SU-DHL-6 (cell line): ENCODE results near the gene RHBDF2.

Experiments
- H2AFZ ChIP-seq: fragments of 200-600 bp; sonication (generic); 2 replicates; pipeline ENCODE4 v1.6.1; 2014; ENCODE audit warnings: low read depth, mild to moderate bottlenecking, moderate library complexity, mixed read lengths, antibody characterized with exemption, low read length; ENCODE audit not compliant: severe bottlenecking
- H3F3A ChIP-seq: fragments of 200-600 bp; shearing (Covaris generic); 2 replicates; pipeline ENCODE4 v1.6.0; 2016; ENCODE audit warnings: antibody characterized with exemption, mild to moderate bottlenecking; ENCODE audit not compliant: insufficient read depth
- H3K27ac ChIP-seq: fragments of 200-600 bp; sonication (generic); 2 replicates; pipeline ENCODE4 v1.5.1; 2016; ENCODE audit warnings: low read depth, mild to moderate bottlenecking, low read length, moderate library complexity, mixed read lengths
- H3K27me3 ChIP-seq: fragments of 200-600 bp; sonication (generic), shearing (Covaris generic); 2 replicates; pipeline ENCODE4 v1.6.0; 2014; ENCODE audit warnings: mild to moderate bottlenecking, low read length
- H3K36me3 ChIP-seq: fragments of 200-600 bp; sonication (generic); 2 replicates; pipeline ENCODE4 v1.6.1; 2014; ENCODE audit warnings: mild to moderate bottlenecking, low read length, mixed read lengths
- H3K4me2 ChIP-seq: fragments of 300-600, 200-600 bp; shearing (Covaris generic), sonication (generic); 2 replicates; pipeline ENCODE4 v1.6.0; 2014; ENCODE audit warnings: low read length, low read depth, mild to moderate bottlenecking; ENCODE audit not compliant: poor library complexity, severe bottlenecking
- H3K4me3 ChIP-seq: fragments of 200-600 bp; sonication (generic); 2 replicates; pipeline ENCODE4 v1.5.1; 2014; ENCODE audit warnings: antibody characterized with exemption, low read length, mild to moderate bottlenecking, mixed read lengths; ENCODE audit not compliant: insufficient read depth, poor library complexity, severe bottlenecking
- H3K79me2 ChIP-seq: fragments of 200-600 bp; sonication (generic); 2 replicates; pipeline ENCODE4 v1.6.1; 2014; ENCODE audit warnings: mild to moderate bottlenecking, low read length, moderate library complexity; ENCODE audit not compliant: insufficient read depth
- H3K9ac ChIP-seq: fragments of 200-600 bp; sonication (generic); 2 replicates; pipeline ENCODE4 v1.7.0; 2014; ENCODE audit warnings: mild to moderate bottlenecking, low read length
- H3K9me2 ChIP-seq: fragments of 200-600 bp; sonication (generic); replicated peaks from 2 replicates; pipeline ENCODE4 v1.6.1; 2014; ENCODE audit warnings: low read length; ENCODE audit not compliant: insufficient read depth
- H3K9me3 ChIP-seq: fragments of 200-600 bp; sonication (generic); 2 replicates; pipeline ENCODE4 v1.6.1; 2014; ENCODE audit warnings: low read length, mixed read lengths; ENCODE audit not compliant: insufficient read depth
- H4K20me1 ChIP-seq: fragments of 200-600 bp; sonication (generic); 2 replicates; pipeline ENCODE4 v1.6.1; 2014; ENCODE audit warnings: low read depth, mild to moderate bottlenecking, antibody characterized with exemption, low read length, moderate library complexity, mixed read lengths
- CTCF ChIP-seq: fragments of 200-600 bp; sonication (generic); IDR thresholded peaks from one replicate; pipeline ENCODE4 v1.5.1; 2017; ENCODE audit warnings: antibody characterized with exemption, mild to moderate bottlenecking, low read length, moderate library complexity; ENCODE audit not compliant: insufficient read depth, poor library complexity, severe bottlenecking
- EZH2phosphoT487 ChIP-seq: fragments of 200-600 bp; sonication (generic), shearing (Covaris generic); conservative IDR thresholded peaks from 2 replicates; pipeline ENCODE4 v1.6.1; 2018; ENCODE audit warnings: mild to moderate bottlenecking, antibody characterized with exemption, low read length, moderate library complexity, mixed read lengths

The RHBDF2 gene

GRCh38 chr17:76471498-76472257 lies 29.5 kb downstream of the RHBDF2 start:
- Histone ChIP-seq H2AFZ (no peak overlapping the region), H3K4me2 (no peak overlapping the region), H3K9me3 (no peaks in the 10 kb centered on the region), H4K20me1 (no peaks in the 10 kb centered on the region), H3F3A (no peaks in the 10 kb centered on the region), H3K9me2 (no peaks in the 10 kb centered on the region), H3K27ac (no peak overlapping the region), H3K79me2 (no peaks in the 10 kb centered on the region), H3K27me3 (no peaks in the 10 kb centered on the region), H3K4me3 (no peak overlapping the region), H3K9ac (no peak overlapping the region), H3K36me3 (no peaks in the 10 kb centered on the region)
- no peak for TF ChIP-seq EZH2phosphoT487
- TF ChIP-seq CTCF, result no peak

GRCh38 chr17:76469991-76470739 lies 31.1 kb downstream of the RHBDF2 start:
- H2AFZ ChIP-seq, result no peak overlapping the region
- H3K9ac ChIP-seq, result no peak overlapping the region
- H3K27ac ChIP-seq, result no peak overlapping the region
- no peak for TF ChIP-seq CTCF
- no peak for TF ChIP-seq EZH2phosphoT487
- H3K9me2 ChIP-seq, result no peaks in the 10 kb centered on the region
- no peaks in the 10 kb centered on the region for H3K79me2 ChIP-seq
- no peaks in the 10 kb centered on the region for H3K36me3 ChIP-seq
- H3K9me3 ChIP-seq, result no peaks in the 10 kb centered on the region
- no peak overlapping the region for H3K4me2 ChIP-seq
- H3K4me3 ChIP-seq, result no peak overlapping the region
- H4K20me1 ChIP-seq, result no peaks in the 10 kb centered on the region
- H3F3A ChIP-seq, result no peaks in the 10 kb centered on the region
- H3K27me3 ChIP-seq, result no peaks in the 10 kb centered on the region

GRCh38 chr17:76469076-76469990 lies 31.9 kb downstream of the RHBDF2 start:
- no peaks in the 10 kb centered on the region for H3K9me2 ChIP-seq
- no peak overlapping the region for H3K9ac ChIP-seq
- H4K20me1 ChIP-seq, result no peaks in the 10 kb centered on the region
- H2AFZ ChIP-seq, result no peak overlapping the region
- H3K79me2 ChIP-seq, result no peaks in the 10 kb centered on the region
- no peaks in the 10 kb centered on the region for H3K9me3 ChIP-seq
- no peaks in the 10 kb centered on the region for H3F3A ChIP-seq
- TF ChIP-seq CTCF (no peak), EZH2phosphoT487 (no peak)
- no peak overlapping the region for H3K27ac ChIP-seq
- H3K36me3 ChIP-seq, result no peaks in the 10 kb centered on the region
- no peak overlapping the region for H3K4me3 ChIP-seq
- no peaks in the 10 kb centered on the region for H3K27me3 ChIP-seq
- H3K4me2 ChIP-seq, result no peak overlapping the region
